ENCODE results near the gene SLC8A3.

Gene SLC8A3

DNA sequence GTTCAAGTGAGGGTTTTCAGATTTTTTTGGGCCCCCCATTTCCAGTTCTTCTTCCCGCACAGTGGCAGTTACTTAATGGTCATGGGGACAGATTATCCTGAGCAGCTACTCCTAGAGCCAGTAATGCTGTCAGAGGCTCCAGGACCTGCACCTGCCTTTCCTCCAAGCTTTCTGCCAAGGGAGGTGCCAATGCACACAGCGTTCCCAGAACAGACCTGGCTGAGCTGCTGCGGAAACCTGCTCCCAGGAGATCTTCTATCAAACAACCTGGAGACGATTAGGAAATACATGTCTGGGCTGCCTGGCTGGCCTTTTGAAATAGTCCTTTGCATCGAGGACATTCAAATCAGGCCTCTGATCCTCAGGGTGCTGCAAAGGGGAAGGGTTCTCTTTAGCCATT, 120.9 kb downstream of the SLC8A3 start:
- Histone ChIP-seq H3K4me1 (ENCODE audit: control insufficient read depth, insufficient read depth, low read length) (no peaks in the 10 kb centered on the region), H3K4me3 (ENCODE audit: low read depth, low read length) (no peak overlapping the region), H3K36me3 (ENCODE audit: control insufficient read depth, insufficient read depth, low read length) (no peaks in the 10 kb centered on the region), H3K9ac (ENCODE audit: low read length) (no peak overlapping the region), H3K27ac (ENCODE audit: low read depth, low read length) (no peak overlapping the region), H3K27me3 (ENCODE audit: control insufficient read depth, insufficient read depth, low read length) (peaks cover 12% of the 10 kb centered on the region; the same call in 1 of the 2 replicates), H3K9me3 (ENCODE audit: control insufficient read depth, insufficient read depth, low read depth, low read length) (no peaks in the 10 kb centered on the region)

GRCh38 chr14:70064136-70064865, 124.5 kb downstream of the SLC8A3 start:
- Histone ChIP-seq H3K9ac (ENCODE audit: low read length) (no peak overlapping the region), H3K27me3 (ENCODE audit: control insufficient read depth, insufficient read depth, low read length) (peaks cover 13% of the 10 kb centered on the region; the same call in 1 of the 2 replicates), H3K36me3 (ENCODE audit: control insufficient read depth, insufficient read depth, low read length) (no peaks in the 10 kb centered on the region)

GRCh38 chr14:70061108-70061507, 127.6 kb downstream of the SLC8A3 start:
- Histone ChIP-seq H3K4me3 (ENCODE audit: low read depth, low read length) (no peak overlapping the region), H3K27ac (ENCODE audit: low read depth, low read length) (no peak overlapping the region), H3K4me1 (ENCODE audit: control insufficient read depth, insufficient read depth, low read length) (peaks cover 4% of the 10 kb centered on the region; the same call in 1 of the 2 replicates), H3K27me3 (ENCODE audit: control insufficient read depth, insufficient read depth, low read length) (peaks cover 13% of the 10 kb centered on the region; the same call in 1 of the 2 replicates), H3K9me3 (ENCODE audit: control insufficient read depth, insufficient read depth, low read depth, low read length) (no peaks in the 10 kb centered on the region), H3K9ac (ENCODE audit: low read length) (no peak overlapping the region), H3K36me3 (ENCODE audit: control insufficient read depth, insufficient read depth, low read length) (no peaks in the 10 kb centered on the region)

More at GRCh38 chr14:70064136-70064865, 124.5 kb downstream of the SLC8A3 start:
- H3K9me3 ChIP-seq (ENCODE audit: control insufficient read depth, insufficient read depth, low read depth, low read length), result no peaks in the 10 kb centered on the region
- no peak overlapping the region for H3K27ac ChIP-seq (ENCODE audit: low read depth, low read length)
- peaks cover 4% of the 10 kb centered on the region; the same call in 1 of the 2 replicates for H3K4me1 ChIP-seq (ENCODE audit: control insufficient read depth, insufficient read depth, low read length)
- no peak overlapping the region for H3K4me3 ChIP-seq (ENCODE audit: low read depth, low read length)

GRCh38 chr14:70059545-70059944, 129.2 kb downstream of the SLC8A3 start:
- Histone ChIP-seq H3K4me3 (ENCODE audit: low read depth, low read length) (no peak overlapping the region), H3K36me3 (ENCODE audit: control insufficient read depth, insufficient read depth, low read length) (no peaks in the 10 kb centered on the region), H3K9me3 (ENCODE audit: control insufficient read depth, insufficient read depth, low read depth, low read length) (no peaks in the 10 kb centered on the region), H3K27ac (ENCODE audit: low read depth, low read length) (no peak overlapping the region), H3K9ac (ENCODE audit: low read length) (no peak overlapping the region), H3K4me1 (ENCODE audit: control insufficient read depth, insufficient read depth, low read length) (peaks cover 4% of the 10 kb centered on the region; the same call in 1 of the 2 replicates), H3K27me3 (ENCODE audit: control insufficient read depth, insufficient read depth, low read length) (peaks cover 13% of the 10 kb centered on the region; the same call in 1 of the 2 replicates)

- Histone ChIP-seq H3K27ac (ENCODE audit: low read depth, low read length) (no peak overlapping the region), H3K9ac (ENCODE audit: low read length) (no peak overlapping the region), H3K9me3 (ENCODE audit: control insufficient read depth, insufficient read depth, low read depth, low read length) (no peaks in the 10 kb centered on the region), H3K4me3 (ENCODE audit: low read depth, low read length) (no peak overlapping the region), H3K27me3 (ENCODE audit: control insufficient read depth, insufficient read depth, low read length) (no peaks in the 10 kb centered on the region), H3K4me1 (ENCODE audit: control insufficient read depth, insufficient read depth, low read length) (peaks cover 4% of the 10 kb centered on the region; the same call in 1 of the 2 replicates), H3K36me3 (ENCODE audit: control insufficient read depth, insufficient read depth, low read length) (no peaks in the 10 kb centered on the region)
These were observed 131.1 kb downstream of the SLC8A3 start for GRCh38 chr14:70057519-70058136.

GRCh38 chr14:70052990-70053389, 135.8 kb downstream of the SLC8A3 start:
- Histone ChIP-seq H3K36me3 (ENCODE audit: control insufficient read depth, insufficient read depth, low read length) (no peaks in the 10 kb centered on the region), H3K27me3 (ENCODE audit: control insufficient read depth, insufficient read depth, low read length) (no peaks in the 10 kb centered on the region; the same call in 1 of the 2 replicates), H3K9ac (ENCODE audit: low read length) (no peak overlapping the region), H3K4me3 (ENCODE audit: low read depth, low read length) (no peak overlapping the region), H3K27ac (ENCODE audit: low read depth, low read length) (no peak overlapping the region), H3K9me3 (ENCODE audit: control insufficient read depth, insufficient read depth, low read depth, low read length) (no peaks in the 10 kb centered on the region), H3K4me1 (ENCODE audit: control insufficient read depth, insufficient read depth, low read length) (no peaks in the 10 kb centered on the region)

- no peaks in the 10 kb centered on the region for H3K36me3 ChIP-seq (ENCODE audit: control insufficient read depth, insufficient read depth, low read length)
- H3K9me3 ChIP-seq (ENCODE audit: control insufficient read depth, insufficient read depth, low read depth, low read length), result no peaks in the 10 kb centered on the region
- no peak overlapping the region for H3K4me3 ChIP-seq (ENCODE audit: low read depth, low read length)
- peaks cover 3% of the 10 kb centered on the region; the same call in 1 of the 2 replicates for H3K27me3 ChIP-seq (ENCODE audit: control insufficient read depth, insufficient read depth, low read length)
- H3K4me1 ChIP-seq (ENCODE audit: control insufficient read depth, insufficient read depth, low read length), result no peaks in the 10 kb centered on the region
- no peak overlapping the region for H3K9ac ChIP-seq (ENCODE audit: low read length)
- no peak overlapping the region for H3K27ac ChIP-seq (ENCODE audit: low read depth, low read length)
These were observed 138.6 kb downstream of the SLC8A3 start for GRCh38 chr14:70050136-70050535.

DNA sequence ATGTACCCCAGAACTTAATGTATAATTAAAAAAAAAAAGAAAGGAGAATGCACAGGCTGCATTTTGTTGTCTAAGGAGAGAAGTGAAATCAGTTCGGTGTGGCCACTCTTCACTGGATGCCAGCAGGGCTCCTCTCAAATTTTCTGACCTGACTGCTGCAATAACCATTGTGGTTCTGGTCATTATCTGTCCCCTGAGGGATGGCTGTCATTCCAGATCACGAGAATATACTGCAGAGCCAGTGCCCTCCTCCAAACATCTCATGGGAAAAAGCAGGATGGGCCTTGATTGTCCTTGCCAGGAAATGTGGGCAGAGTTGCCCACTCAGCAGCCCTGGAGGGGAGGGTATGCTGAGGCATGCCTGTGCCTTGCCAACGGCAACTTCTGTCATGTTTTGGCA, 139.1 kb downstream of the SLC8A3 start:
- no peak overlapping the region for H3K27ac ChIP-seq (ENCODE audit: low read depth, low read length)
- no peaks in the 10 kb centered on the region for H3K4me1 ChIP-seq (ENCODE audit: control insufficient read depth, insufficient read depth, low read length)
- no peak overlapping the region for H3K4me3 ChIP-seq (ENCODE audit: low read depth, low read length)
- peaks cover 8% of the 10 kb centered on the region; the same call in 1 of the 2 replicates for H3K27me3 ChIP-seq (ENCODE audit: control insufficient read depth, insufficient read depth, low read length)
- no peak overlapping the region for H3K9ac ChIP-seq (ENCODE audit: low read length)
- H3K9me3 ChIP-seq (ENCODE audit: control insufficient read depth, insufficient read depth, low read depth, low read length), result no peaks in the 10 kb centered on the region
- H3K36me3 ChIP-seq (ENCODE audit: control insufficient read depth, insufficient read depth, low read length), result no peaks in the 10 kb centered on the region

- no peak overlapping the region for H3K27ac ChIP-seq (ENCODE audit: low read depth, low read length)
- no peaks in the 10 kb centered on the region for H3K36me3 ChIP-seq (ENCODE audit: control insufficient read depth, insufficient read depth, low read length)
- no peaks in the 10 kb centered on the region for H3K4me1 ChIP-seq (ENCODE audit: control insufficient read depth, insufficient read depth, low read length)
- no peak overlapping the region for H3K4me3 ChIP-seq (ENCODE audit: low read depth, low read length)
- no peak overlapping the region for H3K9ac ChIP-seq (ENCODE audit: low read length)
- H3K27me3 ChIP-seq (ENCODE audit: control insufficient read depth, insufficient read depth, low read length), result peaks cover 8% of the 10 kb centered on the region; the same call in 1 of the 2 replicates
- no peaks in the 10 kb centered on the region for H3K9me3 ChIP-seq (ENCODE audit: control insufficient read depth, insufficient read depth, low read depth, low read length)
These were observed 140.5 kb downstream of the SLC8A3 start for GRCh38 chr14:70048313-70048654.

DNA sequence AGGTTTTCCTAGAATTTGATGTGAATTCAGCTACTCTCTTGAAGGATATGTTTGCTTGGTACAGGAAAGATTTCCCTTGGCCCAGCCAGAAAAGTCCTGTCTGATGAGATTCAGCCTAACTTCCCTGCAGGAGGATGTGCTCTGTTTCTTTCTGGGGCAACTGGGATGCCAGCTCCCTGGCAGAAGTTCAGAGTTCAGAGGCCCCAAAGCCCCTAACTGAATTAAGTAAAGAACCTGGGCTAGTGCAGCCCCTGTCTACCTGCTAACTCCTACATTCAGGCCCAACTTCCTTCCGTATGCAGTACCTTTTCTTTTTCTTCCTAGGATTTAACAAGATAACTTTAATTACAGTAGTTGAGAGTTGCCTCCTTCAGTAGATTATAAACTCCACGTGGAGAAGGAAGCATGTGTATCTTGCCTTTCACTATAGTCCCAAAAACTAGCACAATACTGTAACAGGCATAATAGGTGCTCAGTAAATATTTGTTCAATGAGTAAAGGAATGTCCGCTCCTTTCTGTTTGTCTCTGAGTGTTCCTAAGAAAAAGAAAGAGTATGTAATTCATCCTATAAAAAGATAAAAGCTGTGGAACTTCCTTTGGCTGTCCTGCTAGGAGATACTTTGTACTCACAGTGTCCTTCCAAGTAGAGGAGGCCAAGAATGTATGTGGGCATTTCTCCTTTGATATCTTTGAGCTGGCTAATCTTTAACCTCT, 141.0 kb downstream of the SLC8A3 start:
- H3K9ac ChIP-seq (ENCODE audit: low read length), result no peak overlapping the region
- H3K36me3 ChIP-seq (ENCODE audit: control insufficient read depth, insufficient read depth, low read length), result no peaks in the 10 kb centered on the region
- H3K4me3 ChIP-seq (ENCODE audit: low read depth, low read length), result no peak overlapping the region
- no peak overlapping the region for H3K27ac ChIP-seq (ENCODE audit: low read depth, low read length)
- no peaks in the 10 kb centered on the region for H3K9me3 ChIP-seq (ENCODE audit: control insufficient read depth, insufficient read depth, low read depth, low read length)
- no peaks in the 10 kb centered on the region for H3K4me1 ChIP-seq (ENCODE audit: control insufficient read depth, insufficient read depth, low read length)
- H3K27me3 ChIP-seq (ENCODE audit: control insufficient read depth, insufficient read depth, low read length), result peaks cover 8% of the 10 kb centered on the region; the same call in 1 of the 2 replicates

All from HUES6 (cell line).